Measurements from ENCODE around the gene BAIAP2L1.

The BAIAP2L1 gene

DNA sequence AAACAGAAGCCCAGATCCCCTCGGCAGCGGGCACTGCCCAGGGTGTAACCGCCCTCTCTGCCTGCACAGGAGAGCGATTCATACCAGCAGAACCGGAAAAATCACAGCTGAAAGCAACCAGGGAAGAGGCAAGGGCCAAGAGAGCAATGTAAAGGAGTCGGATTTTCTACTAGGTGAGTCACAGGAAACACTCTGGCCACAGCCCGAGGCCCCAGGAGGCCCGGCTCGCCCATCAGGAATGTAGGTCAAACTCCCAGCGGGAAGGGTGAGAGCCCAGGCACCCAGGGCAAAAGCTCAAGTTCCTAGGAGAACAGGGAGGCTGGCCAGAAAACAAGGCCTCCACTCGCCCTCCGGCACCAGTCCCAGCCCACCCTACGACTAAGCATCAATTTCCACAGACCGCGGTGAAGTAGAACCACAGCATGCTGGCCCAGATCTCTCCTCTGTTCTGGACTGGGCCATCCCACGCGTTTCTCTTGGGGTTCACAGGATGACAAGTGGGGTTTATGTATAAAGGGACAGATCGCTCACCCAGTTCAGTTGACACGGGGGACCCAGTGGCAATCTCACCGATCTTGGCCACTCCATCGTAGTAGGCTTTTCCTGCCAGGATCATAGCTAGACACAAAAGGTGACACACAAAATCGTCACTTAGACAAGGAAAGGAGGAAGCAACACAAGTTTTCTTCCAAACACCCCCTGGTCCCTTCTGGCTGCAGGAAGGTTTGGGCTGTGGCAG is 46.2 kb downstream of the BAIAP2L1 start:
- Histone ChIP-seq H3K27ac (ENCODE audit: low read depth, low read length) (no peak overlapping the region), H3K4me1 (ENCODE audit: insufficient read depth, low read length) (no peaks in the 10 kb centered on the region), H3K4me3 (ENCODE audit: low read depth in 1 of 2, low read length in 2 of 2) (no peak overlapping the region), H3K9me3 (ENCODE audit: low read length) (no peaks in the 10 kb centered on the region), H3K9ac (ENCODE audit: low read length) (no peak overlapping the region), H3K36me3 (ENCODE audit: insufficient read depth, low read length) (no peaks in the 10 kb centered on the region), H3K27me3 (ENCODE audit: control insufficient read depth in 1 of 2, insufficient read depth in 2 of 2, low read length in 2 of 2) (no peaks in the 10 kb centered on the region)

GRCh38 chr7:98354052-98354451 is 46.8 kb downstream of the BAIAP2L1 start:
- H3K36me3 ChIP-seq (ENCODE audit: insufficient read depth, low read length) = no peaks in the 10 kb centered on the region
- no peaks in the 10 kb centered on the region for H3K9me3 ChIP-seq (ENCODE audit: low read length)
- no peak overlapping the region for H3K27ac ChIP-seq (ENCODE audit: low read depth, low read length)
- H3K4me3 ChIP-seq (ENCODE audit: low read depth in 1 of 2, low read length in 2 of 2) = no peak overlapping the region
- no peak overlapping the region for H3K9ac ChIP-seq (ENCODE audit: low read length)
- H3K4me1 ChIP-seq (ENCODE audit: insufficient read depth, low read length) = no peaks in the 10 kb centered on the region
- H3K27me3 ChIP-seq (ENCODE audit: control insufficient read depth in 1 of 2, insufficient read depth in 2 of 2, low read length in 2 of 2) = no peaks in the 10 kb centered on the region

DNA sequence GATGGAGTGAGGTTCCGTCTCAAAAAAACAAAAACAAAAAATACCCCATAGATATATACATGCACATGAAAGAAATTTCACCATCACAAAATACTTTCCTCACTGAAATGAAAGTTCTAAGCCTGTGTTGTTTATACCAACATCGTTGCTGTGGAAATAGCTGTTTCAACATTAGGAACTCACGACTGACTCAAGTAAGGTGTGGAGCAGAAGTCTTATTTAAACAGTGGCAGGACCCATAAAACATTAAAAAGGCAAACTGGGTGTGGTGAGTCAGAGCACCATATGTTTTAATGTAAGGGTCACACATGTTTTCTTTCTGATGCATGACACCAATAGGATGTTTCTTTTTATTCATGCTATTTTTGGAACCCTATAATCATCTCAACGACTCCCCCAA is 48.3 kb downstream of the BAIAP2L1 start:
- H3K9me3 ChIP-seq (ENCODE audit: low read length) = no peaks in the 10 kb centered on the region
- H3K27me3 ChIP-seq (ENCODE audit: control insufficient read depth in 1 of 2, insufficient read depth in 2 of 2, low read length in 2 of 2) = no peaks in the 10 kb centered on the region
- no peak overlapping the region for H3K27ac ChIP-seq (ENCODE audit: low read depth, low read length)
- H3K9ac ChIP-seq (ENCODE audit: low read length) = no peak overlapping the region
- H3K36me3 ChIP-seq (ENCODE audit: insufficient read depth, low read length) = no peaks in the 10 kb centered on the region
- H3K4me1 ChIP-seq (ENCODE audit: insufficient read depth, low read length) = no peaks in the 10 kb centered on the region
- no peak overlapping the region for H3K4me3 ChIP-seq (ENCODE audit: low read depth in 1 of 2, low read length in 2 of 2)

DNA sequence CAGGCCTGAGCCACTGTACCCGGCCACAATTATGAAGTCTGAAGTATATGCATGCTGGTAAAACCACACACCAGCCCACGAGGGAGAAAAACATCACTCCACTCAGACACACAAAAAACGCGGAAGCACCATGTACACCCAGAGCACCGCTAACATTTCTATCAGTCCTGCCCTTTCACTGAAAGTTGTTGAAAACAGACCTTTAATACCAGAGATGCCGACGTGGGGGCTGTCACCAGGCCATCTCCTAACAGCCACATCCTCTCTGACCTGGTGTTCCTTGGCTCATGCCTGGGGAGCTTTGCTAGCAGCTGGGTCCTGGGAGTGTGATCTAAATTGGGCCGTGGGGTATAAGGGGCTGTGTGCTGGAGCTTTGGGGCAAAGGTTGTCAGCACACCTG is 49.8 kb downstream of the BAIAP2L1 start:
- Histone ChIP-seq H3K9me3 (ENCODE audit: low read length) (no peaks in the 10 kb centered on the region), H3K4me1 (ENCODE audit: insufficient read depth, low read length) (no peaks in the 10 kb centered on the region), H3K4me3 (ENCODE audit: low read depth in 1 of 2, low read length in 2 of 2) (no peak overlapping the region), H3K9ac (ENCODE audit: low read length) (no peak overlapping the region), H3K27me3 (ENCODE audit: control insufficient read depth in 1 of 2, insufficient read depth in 2 of 2, low read length in 2 of 2) (no peaks in the 10 kb centered on the region), H3K27ac (ENCODE audit: low read depth, low read length) (no peak overlapping the region), H3K36me3 (ENCODE audit: insufficient read depth, low read length) (no peaks in the 10 kb centered on the region)

GRCh38 chr7:98348726-98349474 is 52.0 kb downstream of the BAIAP2L1 start:
- Histone ChIP-seq H3K4me1 (ENCODE audit: insufficient read depth, low read length) (no peaks in the 10 kb centered on the region), H3K9ac (ENCODE audit: low read length) (no peak overlapping the region), H3K9me3 (ENCODE audit: low read length) (no peaks in the 10 kb centered on the region), H3K4me3 (ENCODE audit: low read depth in 1 of 2, low read length in 2 of 2) (no peak overlapping the region), H3K36me3 (ENCODE audit: insufficient read depth, low read length) (no peaks in the 10 kb centered on the region), H3K27me3 (ENCODE audit: control insufficient read depth in 1 of 2, insufficient read depth in 2 of 2, low read length in 2 of 2) (no peaks in the 10 kb centered on the region), H3K27ac (ENCODE audit: low read depth, low read length) (no peak overlapping the region)

- Histone ChIP-seq H3K4me3 (ENCODE audit: low read depth in 1 of 2, low read length in 2 of 2) (no peak overlapping the region), H3K27me3 (ENCODE audit: control insufficient read depth in 1 of 2, insufficient read depth in 2 of 2, low read length in 2 of 2) (no peaks in the 10 kb centered on the region), H3K4me1 (ENCODE audit: insufficient read depth, low read length) (no peaks in the 10 kb centered on the region), H3K36me3 (ENCODE audit: insufficient read depth, low read length) (no peaks in the 10 kb centered on the region), H3K27ac (ENCODE audit: low read depth, low read length) (no peak overlapping the region), H3K9me3 (ENCODE audit: low read length) (no peaks in the 10 kb centered on the region), H3K9ac (ENCODE audit: low read length) (no peak overlapping the region)
These were observed 54.3 kb downstream of the BAIAP2L1 start for GRCh38 chr7:98346515-98347069.

DNA sequence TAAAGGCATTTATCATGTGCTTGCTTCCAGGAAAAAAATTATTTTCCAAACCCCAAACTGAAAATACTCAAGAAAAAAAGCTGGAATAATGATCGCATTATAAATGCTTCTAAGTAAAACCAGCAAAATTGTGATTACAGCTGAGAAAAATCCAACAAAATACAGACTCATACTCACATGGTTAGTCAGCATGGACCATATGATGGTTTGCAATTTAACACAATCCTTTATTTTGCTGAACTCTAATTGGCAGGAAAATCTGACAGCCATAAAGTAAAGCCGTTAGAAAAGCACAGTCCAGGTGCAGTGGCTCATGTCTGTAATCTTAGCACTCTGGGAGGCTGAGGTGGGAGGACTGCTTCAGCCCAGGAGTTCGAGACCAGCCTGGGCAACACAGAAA is 59.8 kb downstream of the BAIAP2L1 start:
- Histone ChIP-seq H3K27ac (ENCODE audit: low read depth, low read length) (no peak overlapping the region), H3K27me3 (ENCODE audit: control insufficient read depth in 1 of 2, insufficient read depth in 2 of 2, low read length in 2 of 2) (no peaks in the 10 kb centered on the region), H3K4me3 (ENCODE audit: low read depth in 1 of 2, low read length in 2 of 2) (no peak overlapping the region), H3K4me1 (ENCODE audit: insufficient read depth, low read length) (no peaks in the 10 kb centered on the region), H3K9me3 (ENCODE audit: low read length) (no peaks in the 10 kb centered on the region), H3K36me3 (ENCODE audit: insufficient read depth, low read length) (no peaks in the 10 kb centered on the region), H3K9ac (ENCODE audit: low read length) (no peak overlapping the region)

GRCh38 chr7:98339043-98339442 is 61.8 kb downstream of the BAIAP2L1 start:
- Histone ChIP-seq H3K27me3 (ENCODE audit: control insufficient read depth in 1 of 2, insufficient read depth in 2 of 2, low read length in 2 of 2) (no peaks in the 10 kb centered on the region), H3K36me3 (ENCODE audit: insufficient read depth, low read length) (no peaks in the 10 kb centered on the region)

GRCh38 chr7:98338441-98338840 is 62.4 kb downstream of the BAIAP2L1 start:
- Histone ChIP-seq H3K27me3 (ENCODE audit: control insufficient read depth in 1 of 2, insufficient read depth in 2 of 2, low read length in 2 of 2) (no peaks in the 10 kb centered on the region), H3K27ac (ENCODE audit: low read depth, low read length) (no peak overlapping the region), H3K9me3 (ENCODE audit: low read length) (no peaks in the 10 kb centered on the region), H3K9ac (ENCODE audit: low read length) (no peak overlapping the region), H3K4me3 (ENCODE audit: low read depth in 1 of 2, low read length in 2 of 2) (no peak overlapping the region), H3K36me3 (ENCODE audit: insufficient read depth, low read length) (no peaks in the 10 kb centered on the region), H3K4me1 (ENCODE audit: insufficient read depth, low read length) (no peaks in the 10 kb centered on the region)

More at GRCh38 chr7:98339043-98339442, 61.8 kb downstream of the BAIAP2L1 start:
- Histone ChIP-seq H3K4me1 (ENCODE audit: insufficient read depth, low read length) (no peaks in the 10 kb centered on the region), H3K9ac (ENCODE audit: low read length) (no peak overlapping the region), H3K9me3 (ENCODE audit: low read length) (no peaks in the 10 kb centered on the region), H3K4me3 (ENCODE audit: low read depth in 1 of 2, low read length in 2 of 2) (no peak overlapping the region), H3K27ac (ENCODE audit: low read depth, low read length) (no peak overlapping the region)

- no peaks in the 10 kb centered on the region for H3K36me3 ChIP-seq (ENCODE audit: insufficient read depth, low read length)
- H3K4me1 ChIP-seq (ENCODE audit: insufficient read depth, low read length) = no peaks in the 10 kb centered on the region
- H3K9me3 ChIP-seq (ENCODE audit: low read length) = no peaks in the 10 kb centered on the region
- no peak overlapping the region for H3K4me3 ChIP-seq (ENCODE audit: low read depth in 1 of 2, low read length in 2 of 2)
- no peaks in the 10 kb centered on the region for H3K27me3 ChIP-seq (ENCODE audit: control insufficient read depth in 1 of 2, insufficient read depth in 2 of 2, low read length in 2 of 2)
- H3K9ac ChIP-seq (ENCODE audit: low read length) = no peak overlapping the region
- no peak overlapping the region for H3K27ac ChIP-seq (ENCODE audit: low read depth, low read length)
These were observed 65.4 kb downstream of the BAIAP2L1 start for GRCh38 chr7:98335411-98335977.

GRCh38 chr7:98334081-98334480 is 66.8 kb downstream of the BAIAP2L1 start:
- no peaks in the 10 kb centered on the region for H3K36me3 ChIP-seq (ENCODE audit: insufficient read depth, low read length)
- H3K4me1 ChIP-seq (ENCODE audit: insufficient read depth, low read length) = no peaks in the 10 kb centered on the region
- no peak overlapping the region for H3K27ac ChIP-seq (ENCODE audit: low read depth, low read length)
- no peak overlapping the region for H3K9ac ChIP-seq (ENCODE audit: low read length)
- H3K27me3 ChIP-seq (ENCODE audit: control insufficient read depth in 1 of 2, insufficient read depth in 2 of 2, low read length in 2 of 2) = no peaks in the 10 kb centered on the region
- no peak overlapping the region for H3K4me3 ChIP-seq (ENCODE audit: low read depth in 1 of 2, low read length in 2 of 2)
- no peaks in the 10 kb centered on the region for H3K9me3 ChIP-seq (ENCODE audit: low read length)

Data from muscle layer of colon (tissue), 2 donors.